GM12892 (cell line): ENCODE data around the gene ATP2B2. TPM values are rescaled to one million over a fixed set of nuclear protein-coding genes. Genes with fewer than 3 reads are reported as not detected.

ENCODE experiments used
- DNase-seq: peaks from one replicate; pipeline ENCODE4 v3.0.0; 2011; ENCODE audit not compliant: insufficient read length
- FAIRE-seq: peaks from 2 replicates; lab custom pipeline; 2011; peaks lifted over from hg19 to GRCh38; lab: Jason Lieb, UNC
- POLR2A ChIP-seq: IDR thresholded peaks from 2 replicates; pipeline ENCODE4 v1.6.1; 2011; ENCODE audit warnings: low read depth, low read length, control low read depth
- POLR2AphosphoS5 ChIP-seq: IDR thresholded peaks from 2 replicates; pipeline ENCODE4 v1.6.1; 2011; ENCODE audit warnings: low read depth, low read length, control low read depth
- TAF1 ChIP-seq: IDR thresholded peaks from 2 replicates; pipeline ENCODE4 v1.6.1; 2011; ENCODE audit warnings: low read depth, mild to moderate bottlenecking, control low read depth, low read length, borderline replicate concordance
- polyA plus RNA-seq: library from polyadenylated mRNA; unstranded; fragments of >200 nt; gene quantifications from one replicate; pipeline ENCODE4 v1.2.1, GENCODE V29; 2012; ENCODE audit warnings: missing spikeins, inconsistent platforms; ENCODE audit not compliant: missing spikeins

Gene ATP2B2
- polyA plus RNA-seq = not detected

DNA sequence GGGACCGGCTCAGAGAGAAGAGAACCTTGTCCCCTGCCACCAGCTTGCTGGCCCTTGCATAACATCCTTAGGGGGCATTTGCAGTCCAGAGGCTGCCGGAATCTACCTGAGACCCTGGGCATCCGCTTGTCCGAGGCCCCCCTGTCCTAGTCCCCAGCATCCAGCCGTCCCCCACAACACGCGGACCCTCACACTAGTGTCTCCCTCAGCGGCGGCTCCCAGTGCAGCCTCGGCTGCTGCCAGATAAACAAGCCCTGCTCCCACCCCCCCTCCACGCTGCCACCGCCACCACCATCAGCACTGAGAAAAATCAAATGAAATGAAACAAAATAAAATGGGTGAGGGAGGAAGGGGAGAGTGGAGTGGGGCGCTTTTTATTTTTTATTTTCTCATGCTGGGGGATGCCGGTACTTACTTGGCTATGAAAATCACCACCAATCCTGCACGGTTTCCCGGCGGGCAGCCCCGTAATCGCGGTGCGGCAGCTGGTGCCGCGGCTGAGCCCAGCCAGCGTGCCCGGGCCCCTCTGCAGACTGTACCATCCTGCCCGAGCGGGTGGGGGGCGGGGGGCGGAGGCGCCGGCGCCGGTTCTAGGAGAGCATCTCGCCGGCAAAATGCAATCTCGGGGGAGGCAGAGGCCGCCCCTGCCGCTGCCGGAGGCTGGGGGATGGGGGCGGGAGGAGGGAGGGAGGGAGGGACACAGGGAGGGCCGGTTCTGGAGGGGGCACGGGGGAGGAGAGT lies at the start of gene ATP2B2:
Gene ATP2B2, minus strand, starts transcription at position 537 of the 741 bp plus-strand sequence. CDS start 56,043 bp downstream, outside the sequence.
- FAIRE-seq (no peak), DNase-seq (no peak)
- TF ChIP-seq POLR2AphosphoS5 = no peak
- no peak for TF ChIP-seq TAF1
- TF ChIP-seq POLR2A = no peak

DNA sequence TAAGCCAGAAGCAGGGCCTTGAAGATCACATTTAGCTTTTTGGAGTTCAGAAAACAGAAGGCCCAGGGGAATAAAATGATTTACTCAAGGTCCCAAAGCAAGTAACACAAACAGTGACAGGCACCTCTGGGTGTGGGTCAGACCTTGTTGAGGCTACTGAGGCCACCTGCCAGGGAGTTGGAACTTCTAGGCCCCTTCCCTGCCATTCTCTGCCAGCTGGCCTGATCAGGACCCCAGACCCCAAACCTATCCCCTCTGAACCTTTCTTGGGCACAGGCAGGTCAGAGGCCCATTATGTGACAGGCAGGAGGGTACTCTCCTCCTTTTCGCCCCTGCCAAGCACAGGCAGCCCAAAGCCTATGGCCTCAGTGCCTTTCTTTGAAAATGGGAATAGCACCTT lies 49.4 kb upstream of the ATP2B2 start:
- TF ChIP-seq TAF1 (no peak), POLR2A (no peak), POLR2AphosphoS5 (no peak)
- DNase-seq (no peak), FAIRE-seq (no peak)

DNA sequence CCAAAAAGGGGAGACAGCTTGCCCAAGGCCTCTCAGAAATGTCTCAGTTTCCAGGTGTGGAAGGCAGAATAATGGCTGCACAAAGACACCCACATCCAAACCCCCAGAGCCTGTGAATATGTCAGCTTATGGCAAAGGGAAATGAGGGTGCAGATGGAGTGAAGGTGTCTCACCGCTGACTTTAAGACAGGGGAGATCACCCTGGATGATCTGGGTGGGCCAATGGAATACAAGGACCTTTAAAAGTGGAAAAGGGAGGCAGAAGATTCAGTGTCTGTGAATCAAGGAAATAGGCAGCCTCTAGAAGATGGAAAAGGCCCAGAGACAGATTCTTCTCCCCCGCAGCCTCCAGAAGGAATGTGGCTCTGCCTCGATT lies 48.8 kb upstream of the ATP2B2 start:
- DNase-seq = no peak
- TF ChIP-seq POLR2A = no peak
- no peak for FAIRE-seq

DNA sequence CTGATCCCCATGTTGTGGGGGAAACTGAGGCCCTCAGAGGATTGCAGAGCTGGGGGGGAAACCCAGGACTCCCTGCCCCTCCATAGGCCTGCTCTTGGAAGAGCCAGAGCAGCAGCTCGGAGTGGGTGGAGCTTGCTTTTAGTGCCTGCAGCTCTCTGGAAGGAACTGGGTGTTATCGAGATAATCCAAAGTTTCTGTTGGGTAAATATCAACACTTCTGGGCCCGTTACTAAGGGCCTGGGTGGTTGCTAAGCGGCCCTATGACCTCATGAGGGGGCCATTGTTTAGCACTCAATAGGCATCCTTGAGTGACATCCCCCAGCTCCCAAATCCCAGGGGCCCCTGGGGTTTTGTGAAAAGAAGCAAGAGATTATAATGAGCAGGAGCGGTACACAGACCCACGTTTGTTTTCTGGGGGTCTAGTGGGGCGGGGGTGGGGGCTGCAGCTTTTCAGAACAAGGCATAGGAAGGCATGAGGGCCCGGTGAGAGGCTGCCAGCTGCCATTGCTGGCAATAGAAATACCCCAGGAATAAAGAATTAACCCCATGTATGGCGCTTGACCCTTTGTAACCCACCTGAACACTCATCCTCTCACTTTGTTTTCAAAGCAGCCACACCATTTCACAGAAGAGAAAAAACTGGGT lies 48.3 kb upstream of the ATP2B2 start:
- DNase-seq (no peak), FAIRE-seq (no peak)
- TF ChIP-seq POLR2AphosphoS5 (no peak), POLR2A (no peak), TAF1 (no peak)

DNA sequence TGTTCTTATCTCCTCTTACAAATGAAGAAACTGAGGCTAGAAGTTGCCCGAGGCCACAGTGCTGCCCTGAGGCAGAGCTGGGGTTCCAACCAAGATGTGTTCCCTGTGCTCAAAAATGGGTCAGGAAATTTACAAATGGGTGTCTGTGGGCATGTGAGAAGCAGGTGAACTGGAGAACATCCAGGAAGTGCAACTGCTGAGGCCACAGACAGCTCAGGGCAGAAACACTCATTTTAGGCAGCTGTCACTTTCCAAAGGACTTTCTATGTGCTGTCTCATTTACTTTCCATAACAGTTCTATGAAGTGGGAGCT lies 47.2 kb upstream of the ATP2B2 start:
- TF ChIP-seq POLR2AphosphoS5 (no peak), POLR2A (no peak), TAF1 (no peak)
- DNase-seq (no peak), FAIRE-seq (no peak)

DNA sequence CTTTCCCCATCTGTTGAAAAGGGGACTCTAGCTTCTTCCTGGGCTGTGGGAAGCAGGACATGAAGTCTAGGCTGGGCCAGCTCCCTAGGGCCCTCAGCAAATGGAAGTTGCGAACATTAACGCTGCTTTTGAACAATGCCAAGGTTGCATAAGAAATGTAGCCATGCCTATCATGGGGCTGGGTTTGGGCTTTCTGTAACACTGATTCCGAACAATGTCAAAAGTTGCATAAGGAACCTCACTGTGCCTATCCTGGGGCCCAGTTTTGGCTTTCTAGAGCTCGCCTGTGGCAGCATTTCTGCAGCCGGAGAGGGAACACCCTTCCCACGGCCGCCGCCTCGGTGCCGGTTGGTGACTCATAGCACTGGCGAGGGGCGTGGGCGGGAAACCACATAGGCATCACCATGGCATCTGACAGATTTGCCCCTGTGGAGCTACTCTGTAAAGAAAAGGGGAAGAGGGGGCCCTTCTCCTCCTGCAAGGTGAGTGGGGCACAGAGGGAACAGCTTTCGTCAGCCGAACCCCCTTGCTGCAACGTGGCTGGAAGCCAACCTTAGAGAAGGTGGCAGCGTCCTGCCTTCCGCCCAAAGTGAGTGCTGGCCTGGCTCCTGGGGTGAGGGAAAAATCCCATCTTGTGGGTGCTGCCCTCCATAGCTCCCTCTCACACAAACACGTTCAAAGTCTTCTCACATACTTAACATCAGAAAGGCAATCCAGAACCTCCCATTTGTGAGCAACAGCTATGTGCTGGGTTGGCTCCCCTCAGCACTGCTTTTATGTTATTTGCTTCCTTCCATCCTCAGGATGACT lies 46.6 kb upstream of the ATP2B2 start:
- TF ChIP-seq POLR2A (no peak), POLR2AphosphoS5 (no peak), TAF1 (no peak)
- DNase-seq (no peak), FAIRE-seq (no peak)

DNA sequence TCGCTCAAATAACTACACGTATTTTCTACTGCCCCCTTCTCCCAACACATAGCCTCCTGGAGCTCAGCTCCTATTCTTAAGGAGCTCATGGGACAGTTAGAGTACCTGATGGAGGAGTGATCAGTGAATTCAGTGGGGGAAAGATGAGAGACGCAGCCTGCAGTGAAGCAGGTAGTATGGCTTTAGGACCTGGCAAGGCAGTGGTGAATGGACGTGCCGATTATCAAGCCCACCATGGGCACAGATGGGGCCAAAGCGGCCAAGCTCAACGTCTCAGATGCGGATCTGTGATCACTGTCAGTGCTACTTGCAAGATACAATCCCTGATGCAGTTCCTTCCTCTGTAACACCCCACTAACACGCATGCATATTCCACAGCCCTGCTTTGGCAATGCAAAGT lies 45.8 kb upstream of the ATP2B2 start:
- TF ChIP-seq POLR2A (no peak), POLR2AphosphoS5 (no peak), TAF1 (no peak)

DNA sequence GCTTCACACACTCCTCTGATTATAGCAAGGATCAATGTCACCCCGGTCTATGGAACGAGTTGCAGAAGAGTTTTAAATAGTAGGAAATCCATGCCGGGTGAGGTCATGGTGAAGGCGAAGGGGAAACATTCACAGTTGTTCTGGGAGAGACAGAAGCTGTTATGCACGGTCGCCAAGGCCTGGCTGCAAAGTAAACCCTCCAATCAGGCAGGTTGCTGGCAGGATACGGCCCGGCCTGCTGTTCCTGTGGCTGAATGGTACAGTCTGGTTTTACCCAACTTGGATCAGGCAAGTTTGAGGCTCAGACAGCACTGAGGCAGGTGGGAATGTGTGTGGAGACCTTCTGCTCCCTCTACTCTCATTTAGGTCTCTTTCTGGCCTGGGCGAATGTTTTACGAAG lies 45.3 kb upstream of the ATP2B2 start:
- TF ChIP-seq TAF1 (no peak), POLR2A (no peak), POLR2AphosphoS5 (no peak)
- no peak for DNase-seq
- no peak for FAIRE-seq

More for the DNA sequence above, 45.8 kb upstream of the ATP2B2 start:
- no peak for DNase-seq
- no peak for FAIRE-seq

DNA sequence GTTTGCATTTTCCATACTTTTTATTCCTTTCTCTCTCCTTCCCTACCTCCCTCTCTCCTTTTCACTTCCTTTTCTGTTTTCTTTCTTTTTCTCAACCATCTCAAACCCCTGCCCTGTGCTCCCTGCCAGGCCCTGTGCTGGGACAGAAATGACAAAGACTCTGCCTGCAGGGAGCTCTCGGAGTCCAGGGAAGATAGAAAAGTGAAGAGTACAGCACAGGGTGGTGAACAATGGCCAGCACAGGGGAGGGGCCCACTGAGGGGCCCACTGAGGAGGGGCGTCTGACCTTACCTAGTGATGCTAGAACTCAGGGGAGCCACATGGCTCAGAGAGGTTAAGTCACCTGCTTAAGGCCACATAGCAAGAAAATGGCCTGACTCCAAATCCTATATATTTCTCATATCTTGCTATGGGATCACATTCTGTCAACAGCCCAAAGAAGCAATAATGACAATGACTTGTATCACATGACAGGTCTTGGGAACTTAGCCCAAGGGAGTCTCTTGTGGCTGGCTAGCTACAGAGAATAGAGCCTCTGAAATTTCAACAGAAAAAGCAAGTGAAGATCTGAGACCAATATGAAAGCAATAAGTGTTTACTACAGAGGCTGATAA lies 44.3 kb upstream of the ATP2B2 start:
- FAIRE-seq = no peak
- no peak for DNase-seq
- no peak for TF ChIP-seq POLR2A
- TF ChIP-seq POLR2AphosphoS5 = no peak
- no peak for TF ChIP-seq TAF1

DNA sequence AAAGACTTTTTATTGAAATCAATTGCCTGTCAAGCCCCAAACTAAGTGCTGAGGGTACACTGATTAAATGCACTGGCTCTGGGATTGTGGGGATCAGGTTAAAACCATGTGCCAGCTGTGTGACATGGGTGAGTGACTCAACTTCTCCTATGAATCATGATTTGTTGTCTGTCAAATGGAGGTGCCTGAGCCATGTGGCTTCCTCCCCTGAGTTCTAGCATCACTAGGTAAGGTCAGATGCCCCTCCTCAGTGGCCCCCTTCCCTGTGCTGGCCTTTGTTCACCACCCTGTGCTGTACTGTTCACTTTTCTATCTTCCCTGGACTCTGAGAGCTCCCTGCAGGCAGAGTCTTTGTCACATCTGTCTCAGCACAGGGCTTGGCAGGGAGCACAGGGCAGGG lies 43.6 kb upstream of the ATP2B2 start:
- DNase-seq = no peak
- no peak for FAIRE-seq
- TF ChIP-seq POLR2AphosphoS5 = no peak
- no peak for TF ChIP-seq TAF1

DNA sequence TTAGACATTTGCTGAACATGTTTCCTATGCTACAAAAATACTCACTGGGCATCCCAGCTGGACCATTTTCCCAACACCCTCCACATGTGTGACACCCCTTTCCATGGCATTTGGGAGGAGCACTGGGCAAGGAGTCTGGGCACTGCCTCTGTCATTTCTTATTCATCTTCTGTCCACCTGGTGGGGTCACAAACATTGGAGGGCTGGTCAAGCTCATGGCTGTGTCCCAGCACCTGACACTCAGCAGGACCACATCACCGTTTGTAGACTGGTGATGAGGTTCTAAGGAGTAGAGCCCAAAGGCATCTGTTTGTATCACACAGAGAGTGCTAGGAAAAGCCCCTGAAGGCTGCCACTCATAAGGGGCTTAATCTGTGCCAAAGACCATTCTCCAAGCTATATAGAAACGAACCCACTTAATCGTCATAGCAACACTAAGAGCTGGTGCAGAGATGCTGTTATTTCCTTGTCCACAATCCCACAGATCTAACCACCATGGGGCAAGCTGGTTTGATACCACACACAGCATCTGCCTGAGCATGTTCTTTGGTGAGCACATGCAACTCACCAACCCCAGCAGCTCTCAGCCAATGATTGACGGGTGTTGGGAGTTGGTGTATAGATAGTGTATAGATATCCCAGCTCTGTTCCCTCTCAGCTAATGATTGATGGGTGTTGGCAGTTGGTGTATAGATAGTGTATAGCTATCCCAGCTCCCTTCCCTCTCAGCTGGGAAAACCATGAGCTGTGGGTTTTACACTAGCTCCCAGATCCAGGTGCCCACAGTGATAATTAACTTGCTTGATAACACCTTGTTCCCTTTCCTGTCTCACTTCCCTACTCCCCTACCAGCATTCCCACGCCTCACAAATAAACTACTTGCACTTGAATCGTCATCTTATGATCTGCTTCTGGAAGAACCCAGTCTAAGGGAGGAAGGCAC lies 42.7 kb upstream of the ATP2B2 start:
- DNase-seq (no peak), FAIRE-seq (no peak)
- TF ChIP-seq POLR2A = no peak
- no peak for TF ChIP-seq POLR2AphosphoS5
- TF ChIP-seq TAF1 = no peak
